ENCODE data around the gene GAR1.

GAR1 gene

DNA sequence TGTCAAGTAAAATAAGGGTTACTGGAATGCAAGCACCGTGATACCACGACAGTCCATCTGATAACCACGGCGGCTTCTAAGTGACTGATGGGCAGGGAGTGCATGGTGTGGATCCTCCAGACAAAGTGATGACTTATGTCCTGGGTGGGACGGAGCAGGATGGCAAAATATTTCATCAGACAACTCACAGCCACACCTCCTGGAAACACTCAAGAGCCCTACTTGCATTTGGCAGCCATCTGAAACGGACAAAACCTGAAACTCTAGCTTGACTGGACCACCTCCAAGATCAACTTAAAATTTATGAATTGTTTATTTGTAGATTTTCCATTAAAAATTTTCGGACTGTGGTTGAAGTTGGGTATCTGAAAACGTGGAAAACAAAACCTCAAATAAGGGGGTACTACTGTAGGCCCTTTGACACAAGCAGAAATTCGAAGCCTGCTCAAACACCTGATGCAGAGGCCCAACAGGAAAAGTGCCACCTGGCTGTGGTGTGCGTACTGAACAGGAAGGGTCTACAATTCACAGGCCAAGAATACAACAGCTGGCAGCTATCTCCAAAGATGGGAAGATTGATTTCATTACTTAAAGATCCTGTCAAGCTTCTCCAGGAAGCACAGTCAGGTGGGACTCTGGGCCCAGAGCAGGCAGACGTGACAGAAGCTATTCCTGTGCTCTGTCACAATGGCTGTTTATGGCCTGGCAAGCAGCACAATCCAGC is 58.4 kb downstream of the GAR1 start:
- no peak overlapping the region for H3K4me3 ChIP-seq (ENCODE audit: low read length)
- no peaks in the 10 kb centered on the region for H3K9me3 ChIP-seq (replicated peaks; ENCODE audit: insufficient read depth, low read length)
- H3K4me2 ChIP-seq (ENCODE audit: low read depth, low read length), result no peak overlapping the region
- no peak for DNase-seq
- H2AFZ ChIP-seq (ENCODE audit: low read length), result no peak overlapping the region
- H3K9ac ChIP-seq (ENCODE audit: low read length), result no peak overlapping the region
- H4K20me1 ChIP-seq (ENCODE audit: insufficient read depth, low read length), result no peaks in the 10 kb centered on the region
- no peak for TF ChIP-seq EZH2 (optimal IDR thresholded peaks at IDR 0.05; ENCODE audit: low read depth, low read length)
- no peaks in the 10 kb centered on the region for H3K79me2 ChIP-seq (ENCODE audit: low read length)
- H3F3A ChIP-seq (ENCODE audit: insufficient read depth, low read length), result no peaks in the 10 kb centered on the region
- no peaks in the 10 kb centered on the region for H3K36me3 ChIP-seq (replicated peaks; ENCODE audit: insufficient read depth, low read length)
- 0 out of 2 replicates have a peak, but pooled peaks cover 4% of the 10 kb centered on the region for H3K4me1 ChIP-seq (ENCODE audit: low read length)
- no peaks in the 10 kb centered on the region for H3K27me3 ChIP-seq (replicated peaks; ENCODE audit: insufficient read depth, low read length)
- H3K9me2 ChIP-seq (replicated peaks; ENCODE audit: insufficient read depth, low read length), result no peaks in the 10 kb centered on the region
- H3K27ac ChIP-seq (ENCODE audit: low read length), result no peak overlapping the region
